Nephron progenitor cell (in vitro differentiated cells): ENCODE measurements around the gene SLC43A1.

Source experiments
- DNase-seq: peaks from one replicate; pipeline ENCODE4 v3.0.0; 2021
- H3K27ac Mint-ChIP-seq: 2 replicates; pipeline ENCODE4 v1.8.0; 2021; ENCODE audit warnings: mild to moderate bottlenecking, moderate library complexity, mixed read lengths
- H3K27me3 Mint-ChIP-seq: 2 replicates; pipeline ENCODE4 v1.8.0; 2021; ENCODE audit warnings: mild to moderate bottlenecking, low read depth, mixed read lengths; ENCODE audit not compliant: poor library complexity
- H3K36me3 Mint-ChIP-seq: 2 replicates; pipeline ENCODE4 v1.8.0; 2021; ENCODE audit warnings: low read depth, mixed read lengths
- H3K4me1 Mint-ChIP-seq: 2 replicates; pipeline ENCODE4 v1.8.0; 2021; ENCODE audit warnings: mixed read lengths
- H3K4me3 Mint-ChIP-seq: 2 replicates; pipeline ENCODE4 v1.8.0; 2021; ENCODE audit warnings: mild to moderate bottlenecking, moderate library complexity, mixed read lengths
- H3K9me3 Mint-ChIP-seq: 2 replicates; pipeline ENCODE4 v1.8.0; 2021; ENCODE audit warnings: mild to moderate bottlenecking, moderate library complexity, mixed read lengths
- CTCF ChIP-seq: fragments of 200-600 bp; sonication (generic); IDR thresholded peaks from 2 replicates; pipeline ENCODE4 v1.5.0; 2021; ENCODE audit warnings: antibody characterized with exemption

SLC43A1 gene

DNA sequence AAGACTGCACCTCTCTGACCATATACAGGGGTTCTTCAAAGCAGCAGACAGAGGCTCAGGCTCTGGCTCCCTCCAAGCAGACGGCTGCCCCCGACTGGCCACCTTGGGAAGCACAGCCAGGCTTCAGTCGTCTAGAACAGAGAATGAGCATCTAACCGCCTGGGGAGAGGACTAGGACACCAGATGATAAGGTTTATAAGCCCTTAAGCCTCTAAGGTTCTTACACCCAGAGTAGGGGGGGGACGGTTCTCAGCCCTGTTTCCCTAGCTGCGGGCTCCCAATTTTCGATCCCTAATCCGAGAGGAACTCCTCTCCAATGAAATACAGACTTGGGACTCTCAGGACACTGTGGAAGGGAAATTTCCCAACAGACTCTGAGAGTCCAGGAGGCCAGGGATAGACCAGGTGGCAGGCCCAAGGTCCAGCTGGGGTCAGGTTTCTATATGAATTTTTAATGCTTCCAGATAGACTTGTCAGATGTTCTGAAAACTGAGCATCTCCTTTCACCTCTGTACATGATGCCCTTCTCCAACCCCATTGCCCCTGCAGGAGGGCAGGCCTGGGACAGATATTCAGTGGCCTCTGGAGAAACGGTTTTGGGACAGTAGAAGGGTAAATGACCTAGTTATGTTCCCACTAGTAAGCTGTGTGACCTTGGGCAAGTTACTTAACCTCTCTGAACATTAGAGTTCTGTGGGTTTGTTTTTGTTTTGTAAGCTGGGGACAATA, 34.9 kb downstream of the SLC43A1 start:
- H3K27ac Mint-ChIP-seq, result no peak overlapping the region
- peaks cover 5% of the 10 kb centered on the region for H3K36me3 Mint-ChIP-seq
- no peaks in the 10 kb centered on the region for H3K9me3 Mint-ChIP-seq
- H3K4me3 Mint-ChIP-seq, result peak overlapping the region; percentile 58
- peaks cover 49% of the 10 kb centered on the region for H3K27me3 Mint-ChIP-seq
- H3K4me1 Mint-ChIP-seq, result peaks cover 62% of the 10 kb centered on the region
- peak; percentile 57 for TF ChIP-seq CTCF
- peak; percentile 82 for DNase-seq

DNA sequence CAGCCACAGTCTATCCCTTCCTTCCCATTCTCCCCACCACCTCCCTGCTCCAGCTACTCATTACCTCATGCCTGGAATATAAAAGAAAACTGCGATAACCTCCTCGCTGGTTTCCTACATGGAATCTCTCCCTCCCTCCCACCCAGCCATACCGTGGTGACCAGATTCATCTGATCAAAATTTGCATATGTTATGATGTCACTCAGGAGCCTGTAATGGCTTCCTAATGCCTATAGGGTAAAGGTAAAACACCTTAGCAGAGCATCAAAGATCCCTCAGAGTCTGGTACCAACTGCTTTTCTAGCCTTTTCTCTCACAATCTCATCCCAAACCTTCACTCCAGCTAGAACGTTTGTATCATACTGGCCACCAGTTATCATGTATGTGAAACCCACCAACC, 35.6 kb downstream of the SLC43A1 start:
- no peak for TF ChIP-seq CTCF
- Mint-ChIP-seq H3K36me3 (peaks cover 2% of the 10 kb centered on the region), H3K27me3 (peaks cover 55% of the 10 kb centered on the region), H3K9me3 (no peaks in the 10 kb centered on the region), H3K4me3 (no peak overlapping the region), H3K27ac (no peak overlapping the region), H3K4me1 (peaks cover 62% of the 10 kb centered on the region)
- DNase-seq, result no peak

DNA sequence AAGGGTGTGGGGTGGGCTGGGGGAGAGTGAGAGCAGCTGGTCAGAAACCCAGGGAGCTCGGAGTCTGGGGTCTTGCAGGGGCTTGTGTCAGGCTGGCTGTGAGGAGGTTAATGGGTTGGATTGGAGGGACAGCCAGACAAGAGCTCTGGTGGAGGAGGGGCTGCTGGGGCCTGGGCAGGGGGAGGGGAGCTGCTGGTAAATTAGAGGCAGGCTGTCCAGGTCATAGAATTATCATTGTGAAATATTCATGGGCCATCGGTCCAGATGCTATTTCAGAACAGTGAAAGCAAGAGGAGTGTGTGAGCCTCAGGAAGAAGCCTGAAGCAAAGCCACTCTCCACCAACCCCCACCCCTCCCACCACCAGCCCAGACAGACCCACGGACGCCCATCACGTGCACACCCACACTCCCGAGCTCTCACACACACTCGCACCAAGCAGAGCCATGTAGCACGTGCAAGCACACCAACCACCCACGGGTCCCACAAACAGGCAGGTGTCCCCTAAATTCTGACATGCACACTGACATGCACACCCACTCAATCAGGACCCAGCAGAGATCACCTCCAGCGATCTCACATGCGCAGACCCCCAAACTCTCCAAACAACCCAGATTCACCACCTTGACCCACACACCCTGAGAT, 36.4 kb downstream of the SLC43A1 start:
- H3K4me1 Mint-ChIP-seq, result peaks cover 62% of the 10 kb centered on the region
- H3K9me3 Mint-ChIP-seq, result no peaks in the 10 kb centered on the region
- peaks cover 63% of the 10 kb centered on the region for H3K27me3 Mint-ChIP-seq
- no peak overlapping the region for H3K27ac Mint-ChIP-seq
- H3K36me3 Mint-ChIP-seq, result no peaks in the 10 kb centered on the region
- H3K4me3 Mint-ChIP-seq, result peak overlapping the region; percentile 52
- no peak for TF ChIP-seq CTCF
- no peak for DNase-seq

- H3K27ac Mint-ChIP-seq, result no peak overlapping the region
- H3K36me3 Mint-ChIP-seq, result no peaks in the 10 kb centered on the region
- H3K27me3 Mint-ChIP-seq, result peaks cover 77% of the 10 kb centered on the region
- DNase-seq, result no peak
- peaks cover 66% of the 10 kb centered on the region for H3K4me1 Mint-ChIP-seq
- H3K9me3 Mint-ChIP-seq, result no peaks in the 10 kb centered on the region
- no peak for TF ChIP-seq CTCF
- peak overlapping the region; percentile 39 for H3K4me3 Mint-ChIP-seq
Measured at GRCh38 chr11:57477507-57478189, 37.9 kb downstream of the SLC43A1 start.

GRCh38 chr11:57476757-57477506, 38.6 kb downstream of the SLC43A1 start:
- Mint-ChIP-seq H3K4me1 (peaks cover 62% of the 10 kb centered on the region), H3K9me3 (no peaks in the 10 kb centered on the region), H3K27ac (no peak overlapping the region), H3K27me3 (peaks cover 79% of the 10 kb centered on the region), H3K36me3 (no peaks in the 10 kb centered on the region), H3K4me3 (peak overlapping the region; percentile 56)
- TF ChIP-seq CTCF, result peak; percentile 35
- peak; percentile 43 for DNase-seq
